22Rv1 (cell line): ENCODE results near the gene TROAP.
"Not testable (repeated sequence)": the region's sequence is repeated elsewhere in the genome, so short reads cannot be mapped to it uniquely, and the experiment has no call there.

Source experiments
- H3K27ac ChIP-seq: fragments of 450-650 bp; 2 replicates; pipeline ENCODE4 v1.5.1; 2017
- ZFX ChIP-seq: fragments of 450-650 bp; IDR thresholded peaks from 2 replicates; pipeline ENCODE4 v1.6.1; 2017; ENCODE audit warnings: antibody characterized with exemption, borderline replicate concordance
- TF ChIP-seq, protein P1 (sequence below): fragments of 450-650 bp; IDR thresholded peaks from 2 replicates; pipeline ENCODE4 v1.5.1; 2017; ENCODE audit warnings: mild to moderate bottlenecking

Gene TROAP

GRCh38 chr12:49279706-49280159 is 43.3 kb upstream of the TROAP start:
- TF ChIP-seq, protein P1, sequence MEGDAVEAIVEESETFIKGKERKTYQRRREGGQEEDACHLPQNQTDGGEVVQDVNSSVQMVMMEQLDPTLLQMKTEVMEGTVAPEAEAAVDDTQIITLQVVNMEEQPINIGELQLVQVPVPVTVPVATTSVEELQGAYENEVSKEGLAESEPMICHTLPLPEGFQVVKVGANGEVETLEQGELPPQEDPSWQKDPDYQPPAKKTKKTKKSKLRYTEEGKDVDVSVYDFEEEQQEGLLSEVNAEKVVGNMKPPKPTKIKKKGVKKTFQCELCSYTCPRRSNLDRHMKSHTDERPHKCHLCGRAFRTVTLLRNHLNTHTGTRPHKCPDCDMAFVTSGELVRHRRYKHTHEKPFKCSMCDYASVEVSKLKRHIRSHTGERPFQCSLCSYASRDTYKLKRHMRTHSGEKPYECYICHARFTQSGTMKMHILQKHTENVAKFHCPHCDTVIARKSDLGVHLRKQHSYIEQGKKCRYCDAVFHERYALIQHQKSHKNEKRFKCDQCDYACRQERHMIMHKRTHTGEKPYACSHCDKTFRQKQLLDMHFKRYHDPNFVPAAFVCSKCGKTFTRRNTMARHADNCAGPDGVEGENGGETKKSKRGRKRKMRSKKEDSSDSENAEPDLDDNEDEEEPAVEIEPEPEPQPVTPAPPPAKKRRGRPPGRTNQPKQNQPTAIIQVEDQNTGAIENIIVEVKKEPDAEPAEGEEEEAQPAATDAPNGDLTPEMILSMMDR, result no peak
- TF ChIP-seq ZFX, result no peak
- H3K27ac ChIP-seq, result 0 out of 2 replicates have a peak overlapping the region, but pooled peaks have one; percentile 3

DNA sequence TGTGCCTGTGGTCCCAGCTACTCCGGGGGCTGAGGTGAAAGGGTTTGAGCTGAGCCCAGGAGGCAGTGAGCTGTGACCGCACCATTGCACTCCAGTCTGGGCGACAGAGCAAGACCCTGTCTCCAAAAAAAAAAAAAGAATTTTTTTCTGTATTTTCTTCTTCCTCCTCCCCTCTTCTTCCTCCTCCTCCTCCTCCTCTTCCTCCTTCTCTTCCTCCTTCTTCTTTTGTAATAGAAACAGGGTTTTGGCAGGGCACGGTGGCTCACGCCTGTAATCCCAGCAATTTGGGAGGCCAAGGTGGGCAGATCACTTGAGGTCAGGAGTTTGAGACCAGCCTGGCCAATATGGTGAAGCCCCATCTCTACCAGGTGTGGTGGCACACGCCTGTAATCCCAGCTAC is 42.5 kb upstream of the TROAP start:
- H3K27ac ChIP-seq, result not testable (repeated sequence)

DNA sequence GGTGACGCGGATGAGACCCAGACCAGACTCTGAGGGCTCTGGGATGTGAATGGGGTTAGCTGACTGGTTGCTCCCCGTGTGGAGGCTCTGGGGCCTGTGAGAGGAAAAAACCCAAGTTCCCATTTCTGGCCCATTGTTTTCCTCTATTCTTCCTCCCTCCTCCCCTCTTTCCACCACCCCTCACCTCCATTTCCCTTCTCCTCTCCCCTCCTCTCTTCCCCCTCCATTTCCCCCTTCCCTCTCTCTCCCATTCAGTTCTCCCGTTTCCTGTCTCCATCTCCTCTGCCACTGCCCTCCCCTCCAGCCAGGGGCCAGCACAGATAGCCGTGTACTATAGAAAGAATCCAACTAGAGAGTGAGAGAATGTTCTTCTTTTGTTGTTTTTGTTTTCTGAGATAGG is 40.8 kb upstream of the TROAP start:
- H3K27ac ChIP-seq, result no peak overlapping the region
- TF ChIP-seq ZFX, result no peak
- TF ChIP-seq, protein P1, result no peak

- not testable (repeated sequence) for H3K27ac ChIP-seq
Observed at GRCh38 chr12:49282740-49283375, 40.2 kb upstream of the TROAP start.

DNA sequence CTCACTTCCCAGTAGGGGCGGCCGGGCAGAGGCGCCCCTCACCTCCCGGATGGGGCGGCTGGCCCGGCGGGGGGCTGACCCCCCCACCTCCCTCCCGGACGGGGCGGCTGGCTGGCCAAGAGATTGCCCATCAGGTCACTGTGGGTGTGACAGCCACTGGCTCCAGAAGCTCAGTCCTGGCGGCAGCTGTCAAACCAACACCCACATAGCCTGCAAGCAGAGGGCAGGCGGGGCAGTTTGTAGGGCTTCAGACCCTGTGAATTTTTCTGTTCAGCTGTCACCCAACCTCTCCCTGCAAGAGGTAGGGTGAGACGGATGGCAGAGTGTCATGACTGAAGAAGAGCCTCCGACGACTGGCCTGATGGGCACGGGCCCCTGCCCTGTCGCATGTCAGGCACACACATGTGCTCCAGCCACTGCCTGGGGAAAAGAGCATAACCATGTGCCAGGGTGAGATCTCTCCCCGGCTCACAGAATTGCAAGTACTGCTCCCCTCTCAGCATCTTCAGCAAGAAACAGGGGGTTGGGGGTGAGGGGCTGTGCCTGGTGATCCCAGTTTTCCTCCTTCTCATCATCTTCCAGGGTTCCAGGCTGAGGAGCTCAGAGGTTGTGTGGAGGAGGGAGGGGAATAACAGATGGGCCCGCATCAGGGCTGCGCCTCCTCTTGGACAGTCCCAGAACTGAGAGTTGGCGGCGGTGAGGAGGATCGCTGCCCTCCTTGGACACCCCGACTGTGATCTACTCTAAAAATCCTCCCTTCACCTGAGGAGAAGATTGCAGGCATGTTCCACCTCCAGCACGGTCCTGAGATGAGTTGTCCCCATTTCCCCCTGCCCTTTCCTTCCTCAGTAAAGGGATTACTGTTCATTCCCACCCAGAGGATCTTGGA is 39.3 kb upstream of the TROAP start:
- no peak for TF ChIP-seq ZFX
- TF ChIP-seq, protein P1, result peak; percentile 31; the same call in 1 of the 2 replicates
- H3K27ac ChIP-seq, result no peak overlapping the region

GRCh38 chr12:49284672-49285071 is 38.4 kb upstream of the TROAP start:
- no peak for TF ChIP-seq ZFX
- TF ChIP-seq, protein P1, result no peak
- H3K27ac ChIP-seq, result no peak overlapping the region

GRCh38 chr12:49287876-49288275 is 35.2 kb upstream of the TROAP start:
- no peak overlapping the region for H3K27ac ChIP-seq
- no peak for TF ChIP-seq ZFX
- TF ChIP-seq, protein P1, result no peak

GRCh38 chr12:49288412-49288853 is 34.6 kb upstream of the TROAP start:
- no peak for TF ChIP-seq ZFX
- TF ChIP-seq, protein P1, result peak; percentile 98
- no peak overlapping the region for H3K27ac ChIP-seq
